Prostate gland (tissue), 2 donors: ENCODE data around the gene COL4A1. TPM values are rescaled to one million over a fixed set of nuclear protein-coding genes. Genes with fewer than 3 reads are reported as not detected.

Experiments used
- DNase-seq: peaks from one replicate; pipeline ENCODE4 v3.0.0-alpha.2; 2019; ENCODE audit warnings: low spot score
- H3K27ac ChIP-seq, 2 donors: fragments of 200-600 bp; sonication (generic); 2 replicates each; pipeline ENCODE4 v1.5.1; 2017 to 2019
- H3K27me3 ChIP-seq: fragments of 200-600 bp; sonication (generic); replicated peaks from 2 replicates; pipeline ENCODE4 v1.5.1; 2019; ENCODE audit not compliant: insufficient read depth
- H3K36me3 ChIP-seq, 2 donors: fragments of 200-600 bp; sonication (generic); 1 replicate in 1 of 2; 2 replicates in 1 of 2; pipeline versions ENCODE4 v1.5.1 to v1.8.1; 2017 to 2019
- H3K4me1 ChIP-seq: fragments of 200-600 bp; sonication (generic); replicated peaks from 2 replicates; pipeline ENCODE4 v1.5.1; 2019
- H3K4me3 ChIP-seq, 2 donors: fragments of 200-600 bp; sonication (generic); 2 replicates each; pipeline ENCODE4 v1.5.1; 2017 to 2019
- H3K9me3 ChIP-seq: fragments of 200-600 bp; sonication (generic); 2 replicates; pipeline ENCODE4 v1.5.1; 2017
- CTCF ChIP-seq, 4 experiments: fragments of 200-600 bp in 2 of 4; fragments of 450-650 bp in 2 of 4; sonication (generic) in 2 of 4; IDR thresholded peaks; 1 replicate in 3 of 4; 2 replicates in 1 of 4; pipeline ENCODE4 v1.5.1; 2016 to 2019; ENCODE audit warnings: antibody characterized with exemption in 4 of 4, mild to moderate bottlenecking in 2 of 4, moderate library complexity in 2 of 4
- POLR2A ChIP-seq: fragments of 450-650 bp; IDR thresholded peaks from one replicate; pipeline ENCODE4 v1.6.1; 2016; ENCODE audit warnings: antibody characterized with exemption, mild to moderate bottlenecking
- POLR2AphosphoS5 ChIP-seq: sonication (generic); formaldehyde crosslinking; IDR thresholded peaks from one replicate; pipeline ENCODE4 v1.6.1; 2017; ENCODE audit warnings: antibody characterized with exemption
- WGBS: methylation state at CpG from one replicate; pipeline ENCODE4 v1.1.5; 2018; 5-methylcytosine and 5-hydroxymethylcytosine counted together
- intact Hi-C: fragments of 100-400 bp; cut with DNase I; formaldehyde crosslinking; loops from one replicate; pipeline ENCODE4 v1.14.2; 2022
- total RNA-seq, 2 donors: library from RNA; depleted of rRNA; stranded (reverse); fragments of >200 nt; gene quantifications; one replicate each; pipeline ENCODE4 v1.1.0, GENCODE V29; 2016

The COL4A1 gene
- total RNA-seq, 2 donors from 2014 or later = 37.3 to 132 TPM

DNA sequence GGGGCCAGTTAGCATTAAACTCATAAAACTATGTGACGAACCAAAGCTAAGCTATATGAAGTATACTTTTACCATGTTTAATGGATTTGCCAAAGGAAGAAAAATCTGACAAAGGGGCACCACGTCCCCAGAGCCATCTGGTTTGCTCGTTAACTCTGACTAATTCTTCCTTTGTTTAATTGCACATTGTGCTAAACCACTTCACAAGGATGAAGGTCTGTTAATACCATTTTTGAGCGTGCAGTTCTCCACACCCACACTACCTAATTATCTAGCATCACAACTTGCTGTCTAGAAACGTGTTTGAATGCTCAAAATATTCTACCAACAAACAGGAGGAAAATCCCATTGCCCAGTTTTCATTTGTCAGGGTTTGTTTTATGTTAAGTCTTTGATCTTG lies 74.8 kb downstream of the COL4A1 start:
- TF ChIP-seq CTCF (IDR thresholded peaks at IDR 0.05) (no peak), POLR2AphosphoS5 (no peak), POLR2A (no peak)
- 47% methylated on average over 5 of the region's 5 CpGs for WGBS
- no peak for DNase-seq
- H3K4me3 ChIP-seq = no peak overlapping the region
- H3K4me1 ChIP-seq = no peaks in the 10 kb centered on the region
- H3K9me3 ChIP-seq = no peaks in the 10 kb centered on the region
- no peaks in the 10 kb centered on the region for H3K36me3 ChIP-seq
- no peaks in the 10 kb centered on the region for H3K27me3 ChIP-seq
- H3K27ac ChIP-seq = peak overlapping the region; percentile 64 to 70
- intact Hi-C loops = loop anchor here (5.0 kb wide), 1 partner anchor 180 kb away; no protein-coding TSS in a partner anchor

- DNase-seq = no peak
- no peak overlapping the region for H3K4me3 ChIP-seq
- WGBS = 86% methylated on average over 16 of the region's 16 CpGs
- no peaks in the 10 kb centered on the region for H3K9me3 ChIP-seq
- TF ChIP-seq POLR2AphosphoS5 (no peak), CTCF (IDR thresholded peaks at IDR 0.05) (no peak), POLR2A (no peak)
- no peaks in the 10 kb centered on the region for H3K36me3 ChIP-seq
- intact Hi-C loops = loop anchor here (5.0 kb wide), 1 partner anchor 181 kb away; no protein-coding TSS in a partner anchor
- no peaks in the 10 kb centered on the region for H3K4me1 ChIP-seq
- peak overlapping the region; percentile 64 to 70 for H3K27ac ChIP-seq
- H3K27me3 ChIP-seq = no peaks in the 10 kb centered on the region
Measured at GRCh38 chr13:110231348-110232047, 75.5 kb downstream of the COL4A1 start.

DNA sequence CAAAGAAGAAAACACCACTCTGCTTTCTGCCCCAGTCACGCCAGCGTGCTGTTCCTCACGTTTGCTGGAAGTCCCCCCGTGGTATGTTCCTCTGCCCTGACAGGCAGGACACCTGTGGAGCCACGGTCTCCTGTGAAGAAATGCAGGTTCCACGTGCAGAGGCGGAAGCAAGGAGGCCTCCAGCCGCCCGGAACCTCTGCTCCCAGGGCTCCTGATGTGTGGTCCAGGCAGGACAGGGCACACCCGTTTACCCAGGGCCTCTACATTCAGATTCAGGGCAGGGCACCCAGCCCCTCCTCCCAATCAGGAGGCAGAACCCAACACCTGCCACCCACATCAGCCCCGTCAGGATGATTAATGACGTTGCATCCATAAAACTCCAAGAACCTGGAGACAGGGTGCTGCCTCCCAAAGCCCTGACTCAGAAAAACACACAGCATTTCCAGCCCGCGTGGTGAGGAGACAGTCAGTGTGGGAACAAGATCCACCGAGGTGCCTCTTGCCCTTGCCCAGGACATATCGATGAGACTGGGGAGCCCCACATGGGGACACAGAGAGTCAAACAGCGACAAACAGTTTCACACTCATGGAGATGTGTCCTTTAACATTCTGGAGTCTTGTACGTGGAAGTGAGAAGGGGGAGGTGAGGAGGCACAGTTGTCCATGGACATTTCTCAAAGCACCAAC lies 76.2 kb downstream of the COL4A1 start:
- Histone ChIP-seq H3K9me3 (no peaks in the 10 kb centered on the region), H3K4me1 (no peaks in the 10 kb centered on the region), H3K36me3 (no peaks in the 10 kb centered on the region), H3K27ac (peak overlapping the region in 1 of 2 donors; percentile 70), H3K4me3 (no peak overlapping the region), H3K27me3 (no peaks in the 10 kb centered on the region)
- no peak for DNase-seq
- 68% methylated on average over 18 of the region's 18 CpGs for WGBS
- intact Hi-C loops = loop anchor here (5.0 kb wide), 1 partner anchor 181 kb away; no protein-coding TSS in a partner anchor
- TF ChIP-seq POLR2AphosphoS5 (no peak), CTCF (IDR thresholded peaks at IDR 0.05) (no peak), POLR2A (no peak)

- Histone ChIP-seq H3K9me3 (no peaks in the 10 kb centered on the region), H3K4me3 (no peak overlapping the region), H3K27me3 (no peaks in the 10 kb centered on the region), H3K27ac (no peak overlapping the region), H3K4me1 (no peaks in the 10 kb centered on the region), H3K36me3 (no peaks in the 10 kb centered on the region)
- TF ChIP-seq CTCF (IDR thresholded peaks at IDR 0.05) = no peak
- 93% methylated on average over 16 of the region's 16 CpGs for WGBS
- intact Hi-C loops = loop anchor here (5.0 kb wide), 1 partner anchor 182 kb away; no protein-coding TSS in a partner anchor
- no peak for DNase-seq
Measured at GRCh38 chr13:110229905-110230563, 76.9 kb downstream of the COL4A1 start.
